HG03159 (cell line): ENCODE data around the gene APBB2.
A peak's percentile ranks its signal among the peaks of the same experiment; 100 is the strongest.

ENCODE experiments used
- ATAC-seq: cut with Tn5 transposase; IDR thresholded peaks from one replicate; pipeline ENCODE4 v1.9.1; 2021; ENCODE audit warnings: mild to moderate bottlenecking, moderate library complexity; ENCODE audit not compliant: unreplicated experiment

The APBB2 gene

GRCh38 chr4:40991908-40992307 lies 222.4 kb downstream of the APBB2 start:
- peak; percentile 58 for ATAC-seq

DNA sequence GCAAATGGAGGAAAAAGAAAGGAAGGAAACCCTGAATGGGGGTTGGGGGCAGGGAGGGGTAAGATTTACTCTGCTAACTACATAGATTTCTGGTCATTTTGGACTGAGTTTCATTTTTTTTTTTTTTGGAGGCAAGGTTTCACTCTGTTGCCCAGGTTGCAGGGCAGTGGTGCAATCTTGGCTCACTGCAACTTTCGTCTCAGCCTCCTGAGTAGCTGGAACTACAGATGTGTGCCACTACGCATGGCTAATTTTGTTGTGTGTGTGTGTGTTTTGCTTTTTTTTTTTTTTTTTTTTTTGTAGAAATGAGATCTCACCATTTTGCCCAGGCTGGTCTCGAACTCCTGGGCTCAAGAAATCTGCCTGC lies 223.5 kb downstream of the APBB2 start:
- no peak for ATAC-seq

DNA sequence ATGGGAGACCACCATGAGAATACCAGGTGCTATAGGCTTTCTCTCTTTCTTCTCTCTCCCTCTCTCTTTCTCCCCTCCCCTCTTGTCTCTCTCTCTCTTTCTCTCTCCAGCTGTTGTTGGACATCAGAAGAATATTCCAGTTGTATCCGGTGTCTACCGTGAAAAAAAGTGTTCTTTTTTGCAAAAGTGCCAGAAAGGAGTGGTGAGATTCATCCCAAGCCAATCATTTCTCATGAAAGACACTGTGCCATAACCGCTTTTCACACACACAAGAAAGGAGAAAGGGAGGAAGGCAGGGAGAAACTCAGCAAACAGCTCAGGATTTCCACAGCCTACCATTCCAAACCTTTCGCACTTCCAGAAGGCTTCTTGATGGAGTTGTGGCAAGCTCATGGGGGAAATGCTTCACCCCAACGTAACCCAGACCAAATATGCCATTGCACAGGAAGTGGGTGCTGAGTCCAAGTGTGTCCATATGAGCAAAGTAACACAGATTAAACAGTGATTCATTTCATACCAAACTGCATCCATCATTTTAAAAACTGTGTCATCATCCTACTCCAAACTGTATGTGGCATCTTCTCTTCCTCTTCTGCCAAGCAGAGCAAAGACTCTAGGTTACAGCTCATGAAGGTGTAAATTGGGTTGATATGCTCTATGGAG lies 224.0 kb downstream of the APBB2 start:
- ATAC-seq: no peak

DNA sequence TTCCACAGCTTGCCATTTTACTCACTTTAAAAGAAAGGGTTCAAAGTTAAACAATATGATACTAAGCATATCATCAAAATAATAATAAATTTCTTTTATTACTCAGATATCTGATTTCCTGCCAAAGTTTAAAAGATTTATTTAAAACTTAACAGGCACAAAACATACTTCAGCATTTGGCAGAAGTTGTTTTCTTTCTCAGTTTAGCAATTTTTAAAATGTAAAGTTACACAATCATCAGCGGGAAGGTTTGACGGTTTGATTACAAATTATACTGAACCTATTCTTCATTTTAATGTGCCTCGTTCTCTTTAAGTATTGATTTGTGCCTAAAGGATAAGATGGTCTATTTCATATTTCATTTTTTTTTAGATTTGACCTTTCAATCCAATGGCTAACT lies 227.2 kb downstream of the APBB2 start:
- no peak for ATAC-seq

- ATAC-seq: no peak
These were observed 228.0 kb downstream of the APBB2 start for GRCh38 chr4:40986375-40986774.

GRCh38 chr4:40984051-40984450 lies 230.3 kb downstream of the APBB2 start:
- no peak for ATAC-seq

- ATAC-seq: no peak
These were observed 233.9 kb downstream of the APBB2 start for GRCh38 chr4:40980318-40980883.

GRCh38 chr4:40978548-40978947 lies 235.8 kb downstream of the APBB2 start:
- no peak for ATAC-seq

- ATAC-seq: no peak
These were observed 238.0 kb downstream of the APBB2 start for GRCh38 chr4:40976343-40976742.

- ATAC-seq: no peak
These were observed 241.6 kb downstream of the APBB2 start for GRCh38 chr4:40972722-40973121.

- ATAC-seq: no peak
These were observed 243.0 kb downstream of the APBB2 start for GRCh38 chr4:40971338-40971737.

DNA sequence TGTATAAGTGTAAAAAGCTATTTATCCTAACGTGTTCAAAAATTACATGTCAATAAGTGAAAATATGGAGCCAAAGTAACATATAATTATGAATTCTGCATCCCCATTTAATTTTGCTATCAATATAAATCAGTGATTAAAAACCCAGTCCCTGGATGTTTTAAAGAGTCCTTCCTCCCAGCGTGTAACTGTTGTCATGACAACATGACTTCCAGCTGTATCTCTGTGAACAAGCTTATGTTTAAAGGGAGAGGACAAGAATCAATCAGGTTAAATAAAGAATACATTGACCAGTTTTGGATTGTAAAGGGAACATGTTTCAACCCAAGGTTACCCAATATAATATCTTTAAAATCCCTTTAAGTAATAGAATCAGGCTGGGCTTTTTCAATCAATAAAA lies 244.8 kb downstream of the APBB2 start:
- ATAC-seq: no peak

DNA sequence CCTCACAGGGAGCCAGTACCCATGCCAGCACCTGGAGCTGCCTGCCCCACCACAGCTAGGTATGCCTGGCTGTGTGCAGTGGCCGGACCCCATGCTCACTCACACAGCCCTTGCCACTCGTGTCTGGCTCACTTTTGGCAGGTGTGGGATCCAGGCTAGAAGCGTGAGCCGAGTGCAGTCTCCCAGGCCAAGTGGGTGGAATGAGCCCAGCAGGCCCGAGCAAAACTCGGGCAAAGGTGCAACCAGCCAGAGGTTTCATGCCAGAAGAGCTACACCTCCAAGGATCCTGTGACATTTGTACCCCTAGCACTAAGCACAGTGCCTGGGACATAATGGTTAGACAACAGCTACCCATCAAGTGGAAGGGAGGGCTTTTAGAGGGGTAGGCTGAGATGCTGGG lies 246.8 kb downstream of the APBB2 start:
- no peak for ATAC-seq

DNA sequence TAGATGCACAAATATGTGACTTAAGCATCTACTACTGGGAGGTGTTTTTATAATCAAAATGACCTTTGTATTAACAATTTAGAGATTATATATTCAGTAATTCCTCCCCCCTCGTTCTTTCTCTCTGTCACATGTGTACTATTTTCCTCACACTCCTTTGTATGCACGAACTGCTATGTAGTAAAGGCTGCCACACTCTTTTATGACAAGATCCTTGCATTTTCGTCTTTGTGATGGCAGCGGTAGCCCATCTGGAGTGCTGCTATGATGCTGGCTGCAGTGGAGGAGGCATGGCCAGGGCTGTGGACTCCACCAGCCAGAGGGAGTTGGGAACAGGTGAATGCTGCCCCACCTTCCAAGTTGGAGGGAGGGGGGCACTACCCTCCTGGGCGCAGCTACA lies 248.3 kb downstream of the APBB2 start:
- ATAC-seq: no peak

DNA sequence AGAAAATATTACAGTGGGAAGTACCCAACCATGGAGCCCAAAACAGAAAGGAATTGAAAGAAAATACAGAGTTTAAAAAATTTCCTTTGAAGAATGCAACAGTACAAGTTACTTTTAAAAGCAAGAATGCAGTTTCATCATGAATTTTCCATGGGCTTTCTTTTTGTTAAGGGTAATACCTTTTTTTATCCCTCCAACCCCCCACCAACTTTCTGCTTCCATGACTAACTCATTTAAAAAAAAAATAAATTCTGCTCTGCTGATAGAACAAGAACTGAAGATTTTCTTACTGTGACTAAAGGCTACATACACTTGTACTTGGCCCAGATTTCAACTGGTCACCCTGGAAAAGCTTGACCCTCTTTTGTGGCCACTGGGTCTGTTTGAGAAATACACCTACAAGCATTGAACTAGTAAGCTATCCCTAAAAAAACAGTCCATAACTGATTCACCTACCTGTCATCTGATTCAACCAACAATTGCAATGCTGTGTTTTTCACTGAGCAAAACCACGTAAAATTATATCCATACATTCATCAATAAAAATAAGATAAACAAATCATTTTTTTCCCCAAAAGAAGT lies 250.4 kb downstream of the APBB2 start:
- no peak for ATAC-seq

DNA sequence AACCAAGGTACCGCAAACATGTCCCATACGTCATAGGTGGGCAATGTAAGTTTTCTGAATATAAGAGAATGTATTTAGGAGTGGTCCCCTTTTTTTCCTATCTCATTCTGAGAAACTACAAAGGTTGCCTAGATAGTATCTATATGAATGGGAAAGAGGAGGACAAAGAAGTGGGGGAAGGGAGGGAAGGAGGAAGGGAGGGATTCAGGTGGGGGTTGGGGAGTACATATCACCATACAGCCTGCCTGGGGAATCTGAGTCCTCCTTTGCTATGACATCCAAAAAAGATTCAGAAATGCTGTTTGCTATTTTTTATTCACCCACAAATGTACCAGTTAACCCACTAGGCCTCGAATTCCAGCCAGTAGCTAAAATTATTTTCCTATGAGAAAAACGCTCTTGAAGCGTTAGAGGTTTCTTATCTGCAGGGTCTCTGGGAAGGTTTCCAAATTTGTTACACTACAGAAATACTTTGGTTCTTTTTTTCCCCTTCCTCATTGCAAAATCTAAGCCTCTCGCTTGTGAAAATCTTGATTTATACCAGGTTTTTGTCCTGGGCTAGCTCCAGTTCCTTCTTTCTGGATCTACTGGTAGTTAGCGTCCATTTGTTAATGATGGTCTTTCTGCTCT lies 251.7 kb downstream of the APBB2 start:
- ATAC-seq: no peak

GRCh38 chr4:40960941-40961340 lies 253.4 kb downstream of the APBB2 start:
- no peak for ATAC-seq

DNA sequence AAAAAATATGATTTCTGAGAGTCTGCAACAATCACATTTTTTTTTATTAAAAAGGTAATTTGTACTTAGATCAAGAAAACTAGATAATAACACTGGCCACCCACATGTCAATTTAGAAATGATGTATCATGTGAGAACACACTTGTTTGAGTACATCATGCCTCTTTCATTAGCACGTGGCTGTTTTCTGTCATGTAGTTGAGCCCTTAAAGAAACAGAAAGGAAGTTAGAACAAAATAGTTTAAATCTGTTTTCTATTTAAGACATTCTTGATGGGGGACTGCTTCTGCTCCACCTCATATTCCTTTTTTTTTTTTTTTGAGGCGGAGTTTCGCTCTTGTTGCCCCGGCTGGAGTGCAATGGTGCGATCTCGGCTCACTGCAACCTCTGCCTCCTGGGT lies 257.1 kb downstream of the APBB2 start:
- no peak for ATAC-seq

- ATAC-seq: no peak
These were observed 257.6 kb downstream of the APBB2 start for GRCh38 chr4:40956721-40957255.

DNA sequence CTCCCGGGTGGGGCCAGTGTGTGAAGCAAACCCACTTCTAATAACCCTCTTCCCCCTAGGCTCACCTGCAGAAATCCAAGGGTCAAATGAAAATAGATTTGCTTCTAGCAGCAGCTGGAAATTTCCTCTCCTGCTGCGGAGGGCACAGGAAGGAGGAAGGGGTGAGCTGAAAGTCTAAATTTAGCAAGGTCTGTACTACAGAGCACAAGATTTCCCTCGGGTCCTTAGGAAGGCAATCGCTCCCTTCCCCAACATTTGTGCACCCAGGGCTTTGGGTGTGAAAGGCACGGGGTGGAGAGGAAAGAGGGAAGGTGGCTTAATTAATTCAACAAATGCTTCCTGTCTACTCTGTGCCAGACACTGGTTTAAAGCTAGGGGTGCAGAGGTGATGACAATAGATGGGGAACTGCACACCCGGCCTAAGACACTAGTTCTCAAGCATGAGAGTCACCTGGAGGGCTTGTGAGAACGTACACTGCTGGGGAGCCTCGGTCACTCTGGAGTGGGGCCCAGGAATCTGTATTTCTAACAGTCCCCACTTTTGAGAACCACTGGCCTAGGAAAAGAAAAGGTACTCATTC lies 260.2 kb downstream of the APBB2 start:
- ATAC-seq: no peak

GRCh38 chr4:40953283-40954087 lies 260.9 kb downstream of the APBB2 start:
- ATAC-seq: no peak
